ENCODE results near the gene SLC4A2.
A peak's percentile ranks its signal among the peaks of the same experiment; 100 is the strongest.

Gene SLC4A2

DNA sequence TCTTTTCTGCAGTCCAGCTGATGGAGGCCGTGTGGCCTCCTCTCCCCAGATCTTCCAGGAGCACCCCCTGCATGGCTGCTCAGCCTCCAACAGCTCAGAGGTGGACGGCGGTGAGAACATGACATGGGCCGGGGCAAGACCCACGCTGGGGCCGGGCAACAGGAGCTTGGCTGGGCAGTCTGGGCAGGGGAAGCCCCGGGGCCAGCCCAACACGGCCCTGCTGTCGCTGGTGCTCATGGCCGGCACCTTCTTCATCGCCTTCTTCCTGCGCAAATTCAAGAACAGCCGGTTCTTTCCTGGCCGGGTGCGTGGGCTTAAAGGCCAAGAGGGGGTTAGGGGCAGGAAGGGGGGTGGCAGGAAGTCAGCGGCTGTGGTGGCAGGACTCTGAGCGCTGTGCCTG lies 14.6 kb downstream of the SLC4A2 start:
- no peak for DNase-seq (ENCODE audit: low read depth)
- no peak overlapping the region for H3K4me3 ChIP-seq (ENCODE audit: low read depth, low read length)
- TF ChIP-seq, protein P1, sequence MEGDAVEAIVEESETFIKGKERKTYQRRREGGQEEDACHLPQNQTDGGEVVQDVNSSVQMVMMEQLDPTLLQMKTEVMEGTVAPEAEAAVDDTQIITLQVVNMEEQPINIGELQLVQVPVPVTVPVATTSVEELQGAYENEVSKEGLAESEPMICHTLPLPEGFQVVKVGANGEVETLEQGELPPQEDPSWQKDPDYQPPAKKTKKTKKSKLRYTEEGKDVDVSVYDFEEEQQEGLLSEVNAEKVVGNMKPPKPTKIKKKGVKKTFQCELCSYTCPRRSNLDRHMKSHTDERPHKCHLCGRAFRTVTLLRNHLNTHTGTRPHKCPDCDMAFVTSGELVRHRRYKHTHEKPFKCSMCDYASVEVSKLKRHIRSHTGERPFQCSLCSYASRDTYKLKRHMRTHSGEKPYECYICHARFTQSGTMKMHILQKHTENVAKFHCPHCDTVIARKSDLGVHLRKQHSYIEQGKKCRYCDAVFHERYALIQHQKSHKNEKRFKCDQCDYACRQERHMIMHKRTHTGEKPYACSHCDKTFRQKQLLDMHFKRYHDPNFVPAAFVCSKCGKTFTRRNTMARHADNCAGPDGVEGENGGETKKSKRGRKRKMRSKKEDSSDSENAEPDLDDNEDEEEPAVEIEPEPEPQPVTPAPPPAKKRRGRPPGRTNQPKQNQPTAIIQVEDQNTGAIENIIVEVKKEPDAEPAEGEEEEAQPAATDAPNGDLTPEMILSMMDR (IDR thresholded peaks at IDR 0.05; ENCODE audit: low read depth, low read length, missing control alignments), result no peak

DNA sequence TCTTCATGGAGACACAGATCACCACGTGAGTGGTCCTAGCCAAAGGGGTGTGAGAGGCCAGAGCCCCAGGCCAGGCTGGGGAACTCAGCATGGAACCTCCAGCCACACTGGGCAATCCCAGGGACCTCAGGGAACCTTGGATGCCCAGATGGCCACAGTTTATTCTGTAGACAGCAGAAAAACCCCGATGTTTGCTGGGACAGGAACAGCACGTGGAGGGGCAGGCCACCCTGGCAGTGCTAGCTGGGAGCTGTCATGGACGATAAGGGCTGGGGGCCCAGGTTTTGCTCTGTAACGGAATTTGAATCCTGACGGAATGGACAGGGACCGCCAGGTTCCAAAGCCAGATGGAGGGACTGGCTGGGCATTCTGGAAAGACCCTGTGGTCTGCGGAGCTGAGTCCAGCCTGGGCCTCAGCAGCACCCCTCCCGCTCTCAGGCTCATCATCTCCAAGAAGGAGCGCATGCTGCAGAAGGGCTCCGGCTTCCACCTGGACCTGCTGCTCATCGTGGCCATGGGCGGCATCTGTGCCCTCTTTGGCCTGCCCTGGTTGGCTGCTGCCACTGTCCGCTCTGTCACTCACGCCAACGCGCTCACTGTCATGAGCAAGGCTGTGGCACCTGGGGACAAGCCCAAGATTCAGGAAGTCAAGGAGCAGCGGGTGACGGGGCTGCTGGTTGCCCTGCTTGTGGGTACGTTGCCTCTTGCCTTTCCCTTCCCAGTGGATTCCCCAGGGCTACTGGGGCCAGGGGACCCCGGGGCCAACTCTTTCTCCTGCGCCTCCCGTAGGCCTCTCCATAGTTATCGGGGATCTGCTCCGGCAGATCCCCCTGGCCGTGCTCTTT lies 15.7 kb downstream of the SLC4A2 start:
- no peak for DNase-seq (ENCODE audit: low read depth)
- TF ChIP-seq, protein P1 (IDR thresholded peaks at IDR 0.05; ENCODE audit: low read depth, low read length, missing control alignments), result no peak
- H3K4me3 ChIP-seq (ENCODE audit: low read depth, low read length), result no peak overlapping the region

DNA sequence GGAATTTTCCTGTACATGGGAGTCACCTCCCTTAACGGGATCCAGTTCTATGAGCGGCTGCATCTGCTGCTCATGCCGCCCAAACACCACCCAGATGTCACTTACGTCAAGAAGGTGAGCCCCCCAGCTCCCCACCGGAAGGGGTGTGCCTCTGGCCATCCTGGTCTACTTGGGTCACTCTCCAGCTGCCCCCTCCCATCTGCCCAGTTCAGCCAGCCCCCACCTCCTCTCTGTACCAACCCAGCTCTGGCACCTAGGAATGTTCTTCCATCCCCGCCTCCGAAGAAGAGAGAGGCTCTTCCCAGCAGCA lies 16.2 kb downstream of the SLC4A2 start:
- no peak overlapping the region for H3K4me3 ChIP-seq (ENCODE audit: low read depth, low read length)
- TF ChIP-seq, protein P1 (IDR thresholded peaks at IDR 0.05; ENCODE audit: low read depth, low read length, missing control alignments), result no peak
- DNase-seq (ENCODE audit: low read depth), result no peak

DNA sequence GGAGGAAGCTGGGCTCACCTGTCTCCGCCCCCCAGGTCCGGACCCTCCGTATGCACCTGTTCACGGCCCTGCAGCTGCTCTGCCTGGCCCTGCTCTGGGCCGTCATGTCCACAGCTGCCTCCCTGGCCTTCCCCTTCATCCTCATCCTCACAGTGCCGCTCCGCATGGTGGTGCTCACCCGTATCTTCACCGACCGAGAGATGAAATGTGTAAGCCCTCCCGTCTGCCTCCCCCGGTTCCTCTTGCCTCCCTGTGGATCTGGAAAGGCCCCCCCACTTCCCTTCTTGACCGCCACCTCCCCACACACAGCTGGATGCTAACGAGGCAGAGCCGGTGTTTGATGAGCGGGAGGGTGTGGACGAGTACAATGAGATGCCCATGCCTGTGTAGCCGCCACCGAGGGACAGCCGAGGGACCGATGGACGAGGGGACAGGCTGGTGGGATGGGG lies 16.6 kb downstream of the SLC4A2 start:
- DNase-seq (ENCODE audit: low read depth), result no peak
- TF ChIP-seq, protein P1 (IDR thresholded peaks at IDR 0.05; ENCODE audit: low read depth, low read length, missing control alignments), result no peak
- no peak overlapping the region for H3K4me3 ChIP-seq (ENCODE audit: low read depth, low read length)

DNA sequence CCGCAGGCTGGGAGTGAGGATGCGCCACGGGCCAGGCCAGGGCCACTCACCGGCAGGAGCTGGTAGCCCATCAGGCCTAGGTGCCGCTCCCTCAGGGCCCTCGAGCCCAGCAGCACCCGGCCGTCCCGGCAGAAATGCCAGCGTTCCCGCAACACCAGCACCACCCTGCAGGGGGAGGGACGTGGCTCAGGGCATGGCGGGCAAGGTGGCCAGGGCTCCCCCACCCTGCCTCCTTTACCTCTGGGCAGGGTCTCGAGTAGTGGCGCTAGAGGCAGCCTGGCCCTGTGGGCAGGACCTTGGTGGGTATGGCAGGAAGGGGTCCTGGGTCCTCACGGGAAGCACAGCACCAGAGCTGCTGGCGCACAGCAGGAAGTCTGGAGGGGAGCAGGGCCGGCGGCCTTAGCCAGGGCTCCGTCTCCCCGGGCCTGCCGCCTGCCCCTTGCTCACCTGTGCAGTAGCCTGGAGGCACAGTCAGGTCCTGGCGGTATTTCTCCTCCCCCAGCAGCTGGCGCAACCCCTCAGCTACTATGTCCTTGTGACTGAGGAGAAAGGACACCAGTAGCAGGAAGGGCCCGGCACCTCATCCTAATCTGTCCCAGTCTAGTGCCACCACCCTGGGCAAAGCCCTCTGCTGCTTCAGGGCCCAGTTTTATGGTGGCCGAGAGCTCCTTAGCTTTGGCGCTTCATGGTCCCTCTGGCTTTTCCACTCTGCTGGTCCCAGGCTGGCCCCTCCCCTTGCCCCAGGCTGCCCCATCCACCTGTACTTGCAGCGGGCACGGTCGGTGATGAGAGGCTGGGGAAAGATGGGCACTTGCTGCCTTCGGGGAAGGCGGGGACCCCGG lies 17.7 kb downstream of the SLC4A2 start:
- DNase-seq (ENCODE audit: low read depth), result no peak
- H3K4me3 ChIP-seq (ENCODE audit: low read depth, low read length), result no peak overlapping the region
- TF ChIP-seq, protein P1 (IDR thresholded peaks at IDR 0.05; ENCODE audit: low read depth, low read length, missing control alignments), result peak; percentile 24

DNA sequence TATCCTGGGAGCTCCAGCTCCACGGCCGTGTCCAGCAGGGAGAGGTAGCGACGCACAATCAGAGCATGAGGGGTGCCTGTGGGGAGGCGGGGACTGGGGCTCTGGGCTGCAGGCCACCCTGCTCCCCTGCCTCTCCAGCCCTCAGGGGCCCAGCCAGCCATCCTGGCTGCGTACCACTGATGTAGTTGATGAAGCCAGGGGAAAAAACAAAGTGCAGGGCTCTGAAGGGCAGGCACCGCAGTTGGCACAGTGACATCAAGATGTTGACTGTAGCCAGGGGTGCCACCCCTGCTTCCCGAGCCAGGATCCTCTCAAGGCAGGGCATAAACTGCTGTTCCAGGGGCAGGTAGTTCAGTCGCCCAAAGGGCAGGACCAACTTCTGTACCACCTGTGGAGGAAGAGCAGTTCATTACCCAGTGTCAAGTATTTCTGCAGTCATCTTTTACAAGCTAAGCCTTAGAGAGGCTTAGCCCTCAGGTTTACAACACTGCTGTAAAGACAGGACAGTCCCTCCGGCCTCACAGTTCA lies 18.4 kb downstream of the SLC4A2 start:
- H3K4me3 ChIP-seq (ENCODE audit: low read depth, low read length), result no peak overlapping the region
- TF ChIP-seq, protein P1 (IDR thresholded peaks at IDR 0.05; ENCODE audit: low read depth, low read length, missing control alignments), result no peak
- no peak for DNase-seq (ENCODE audit: low read depth)

Data from GM12864 (cell line).